GM19238 (cell line): Measurements from ENCODE around the gene LIPG.

Experiments used
- DNase-seq: peaks from one replicate; pipeline ENCODE4 v3.0.0; 2011; ENCODE audit warnings: low spot score; ENCODE audit not compliant: insufficient read length

LIPG gene

DNA sequence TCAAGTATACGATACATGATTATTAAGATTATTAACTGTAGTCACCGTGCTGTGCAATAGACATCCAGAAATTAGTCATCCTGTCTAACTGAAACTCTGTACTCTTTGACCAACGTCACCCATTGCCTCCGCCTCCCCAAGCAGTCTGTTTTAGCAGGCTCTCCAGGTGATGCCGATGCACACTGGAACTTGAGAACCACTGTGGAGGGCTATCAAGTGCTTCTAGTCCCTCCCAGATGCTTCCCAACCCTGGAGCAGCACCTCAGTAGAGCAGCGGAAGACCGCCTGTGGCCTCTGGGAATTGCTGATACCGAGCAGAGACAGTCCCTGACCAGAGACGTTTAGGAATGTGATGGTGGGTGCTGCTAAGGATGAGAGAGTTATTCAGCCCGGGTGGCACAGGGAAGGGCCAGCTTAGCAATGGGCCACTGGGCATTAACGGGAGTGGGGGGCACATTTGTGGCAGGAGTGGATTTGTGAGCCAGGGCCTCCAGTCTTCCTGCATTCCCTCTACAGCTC lies 50.7 kb downstream of the LIPG start:
- DNase-seq: peak; percentile 29

DNA sequence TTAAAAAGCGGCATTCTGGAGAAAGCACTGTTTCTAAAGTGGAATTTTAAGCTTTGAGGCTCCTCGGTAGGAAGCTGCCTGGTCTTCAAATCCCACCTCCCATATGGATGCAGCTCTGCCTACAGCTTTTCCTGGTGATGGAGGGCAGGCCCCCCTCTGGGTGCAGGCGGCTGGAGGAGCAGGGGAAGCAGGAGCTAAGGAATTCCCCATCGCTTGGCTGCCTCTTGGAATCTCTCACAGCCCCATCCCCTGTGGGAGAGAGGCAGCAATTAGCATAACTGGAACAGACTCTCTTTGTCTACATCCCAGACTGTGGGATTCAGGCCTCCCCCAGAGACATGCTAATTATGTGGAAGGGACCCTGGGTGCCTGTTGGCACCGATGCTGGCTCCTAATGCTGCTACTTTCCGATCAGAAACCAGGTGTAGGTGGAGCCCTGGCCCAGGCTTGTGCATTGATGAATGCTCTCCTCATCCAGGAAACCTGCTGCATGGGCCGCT lies 51.3 kb downstream of the LIPG start:
- DNase-seq: no peak

DNA sequence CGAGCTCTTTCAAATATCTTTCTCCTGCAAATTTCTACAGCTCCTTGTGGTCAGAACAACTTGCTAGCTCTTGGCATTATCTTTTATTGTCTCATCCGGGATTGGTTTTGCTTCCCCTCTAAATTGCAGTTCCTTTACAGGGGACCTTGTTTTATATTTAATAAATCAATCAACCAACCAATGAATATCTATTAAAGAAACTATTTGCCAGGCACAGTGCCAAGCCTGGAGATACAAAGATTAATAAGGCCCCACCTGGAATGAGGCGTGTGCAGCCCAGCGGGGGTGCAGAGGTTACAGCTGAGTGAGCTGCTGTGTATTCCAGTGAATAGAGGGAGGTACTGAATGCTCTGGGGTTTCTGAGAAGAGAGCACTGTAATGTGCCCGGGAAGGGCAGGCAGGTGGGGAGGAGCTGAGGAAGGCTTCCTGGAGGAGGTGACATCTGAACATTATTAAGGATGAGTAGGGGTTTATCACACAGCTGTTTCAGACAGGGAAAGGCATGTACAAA lies 51.8 kb downstream of the LIPG start:
- no peak for DNase-seq

DNA sequence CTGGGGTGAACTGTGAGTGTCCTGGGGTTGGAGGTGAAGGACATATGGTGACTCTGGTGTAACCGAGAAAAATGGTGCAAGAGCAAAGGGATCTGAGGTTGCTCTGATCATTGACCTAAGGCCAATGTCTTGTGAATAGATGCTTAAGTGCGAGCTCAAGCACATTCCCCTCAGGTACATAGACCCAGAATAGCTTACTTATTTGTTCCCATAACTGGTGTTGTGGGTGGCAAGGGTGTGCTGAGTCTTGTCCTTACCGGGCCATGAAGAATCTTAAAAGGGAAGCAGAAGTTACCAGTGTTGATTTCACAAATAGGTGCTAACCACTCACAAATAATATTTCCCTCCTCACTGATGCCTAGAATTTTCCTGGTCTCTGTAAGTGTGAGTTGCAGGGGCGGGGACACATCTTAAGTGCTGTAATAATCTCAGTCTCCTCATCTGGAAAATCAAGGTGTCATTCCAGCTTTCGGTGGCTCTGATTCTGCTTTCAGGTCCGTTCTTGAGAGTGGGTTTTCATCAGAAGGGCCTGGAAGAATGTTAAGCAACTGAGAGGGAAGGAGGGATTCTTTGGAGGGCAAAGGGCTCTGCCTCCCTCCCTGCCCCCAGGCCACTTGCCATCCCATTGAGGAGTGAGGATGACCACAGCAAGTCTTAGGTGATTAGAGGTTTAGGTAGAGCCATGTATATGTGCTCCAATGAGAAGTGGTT lies 54.9 kb downstream of the LIPG start:
- no peak for DNase-seq

DNA sequence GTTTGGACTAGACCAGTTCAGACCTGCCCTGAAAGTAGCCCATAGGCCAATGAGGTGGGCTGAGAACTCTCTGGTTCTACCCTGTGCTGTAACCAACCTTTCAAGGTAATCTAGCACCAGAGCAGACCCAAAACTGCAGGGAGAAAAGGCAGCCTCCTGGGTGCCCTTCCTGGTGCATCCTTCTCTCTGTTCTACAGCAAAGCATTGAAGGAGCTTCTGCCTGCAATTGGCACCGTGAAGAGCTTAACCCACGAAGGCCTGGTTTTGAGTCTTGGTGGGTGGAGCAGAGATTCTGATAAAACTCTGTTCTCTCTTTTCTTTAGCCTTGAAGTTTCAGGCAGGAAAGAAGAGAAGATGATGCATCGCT lies 55.5 kb downstream of the LIPG start:
- no peak for DNase-seq

DNA sequence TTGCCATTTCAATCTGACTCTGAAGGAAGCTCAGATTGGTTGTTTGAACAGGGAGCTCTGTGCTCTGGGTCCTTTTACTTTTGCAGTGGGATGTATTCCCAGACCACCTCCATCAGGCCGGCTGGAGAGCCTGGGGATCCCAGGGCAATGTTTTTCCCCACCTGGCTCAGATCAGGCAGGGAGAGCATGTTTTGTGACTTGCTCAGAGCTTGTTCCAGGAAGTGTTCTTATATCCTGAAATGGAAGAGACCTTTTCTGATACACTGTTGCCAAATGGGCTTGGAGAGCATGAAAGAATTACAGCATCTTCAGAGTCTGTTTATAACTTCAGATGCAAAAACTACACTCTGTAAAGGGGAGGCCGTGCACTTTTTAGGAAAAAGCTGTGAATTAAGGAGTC lies 56.0 kb downstream of the LIPG start:
- DNase-seq: no peak

DNA sequence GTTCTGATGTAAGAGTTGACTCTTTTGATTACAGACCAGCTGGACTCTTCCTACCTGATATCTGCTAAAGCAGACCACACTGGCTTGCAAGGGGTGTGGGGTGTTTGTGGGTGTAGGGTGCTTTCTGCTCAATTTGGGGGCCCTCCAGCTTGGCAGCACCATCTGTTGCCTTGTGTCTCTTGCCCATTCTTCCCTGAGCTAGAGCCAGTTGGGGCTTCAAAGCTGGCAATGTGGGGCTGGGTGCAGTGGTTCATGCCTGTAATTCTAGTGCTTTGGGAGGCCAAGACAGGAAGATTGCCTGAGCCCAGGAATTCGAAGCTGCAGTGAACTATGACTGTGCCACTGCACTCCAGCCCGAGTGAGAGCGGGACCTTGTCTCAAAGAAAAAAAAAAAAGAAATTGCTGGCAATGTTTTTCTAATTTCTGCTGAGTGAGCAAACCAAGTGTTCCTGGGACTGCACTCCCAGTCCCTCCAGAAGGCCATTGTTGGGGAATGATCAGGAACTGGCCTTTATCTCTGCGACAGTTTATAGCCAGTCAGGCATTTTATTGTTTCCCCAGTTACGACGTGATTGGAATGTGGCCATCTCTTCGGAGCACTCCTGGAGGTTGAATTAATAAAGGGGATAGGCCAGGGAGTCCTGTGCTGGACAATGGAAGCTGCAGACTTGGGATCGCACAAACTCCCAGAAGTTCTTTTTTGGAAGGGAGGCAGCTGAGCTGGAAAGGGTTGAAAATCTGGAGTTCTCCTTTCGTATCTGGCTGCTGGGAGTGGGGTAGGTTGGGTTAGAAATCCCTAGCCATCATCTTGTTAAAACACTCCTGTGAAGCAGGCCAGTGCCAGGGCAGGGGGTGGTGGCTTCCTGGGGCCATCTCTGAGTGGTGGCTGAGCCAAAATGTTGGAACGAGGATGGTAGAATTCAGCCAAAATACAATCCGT lies 57.2 kb downstream of the LIPG start:
- DNase-seq: no peak

DNA sequence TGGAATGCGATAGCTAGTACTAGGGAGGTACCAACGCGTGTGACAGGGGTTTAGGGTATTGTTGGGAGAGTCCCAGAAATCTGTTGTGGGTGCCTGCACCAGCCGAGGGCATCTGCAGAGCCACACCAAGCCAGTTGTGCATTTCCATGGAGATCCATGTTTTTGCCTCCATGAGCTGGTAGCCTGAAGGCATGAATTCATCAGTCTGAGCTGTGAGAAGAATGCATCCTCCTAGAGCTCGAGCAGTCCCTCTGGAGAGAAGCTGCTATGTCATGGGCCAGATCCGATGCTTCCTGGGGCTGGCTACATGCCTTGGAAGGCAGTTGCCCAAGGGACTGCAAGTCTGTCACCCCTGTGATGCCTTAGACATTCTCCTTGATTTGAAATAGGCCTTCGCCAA lies 57.9 kb downstream of the LIPG start:
- no peak for DNase-seq

DNA sequence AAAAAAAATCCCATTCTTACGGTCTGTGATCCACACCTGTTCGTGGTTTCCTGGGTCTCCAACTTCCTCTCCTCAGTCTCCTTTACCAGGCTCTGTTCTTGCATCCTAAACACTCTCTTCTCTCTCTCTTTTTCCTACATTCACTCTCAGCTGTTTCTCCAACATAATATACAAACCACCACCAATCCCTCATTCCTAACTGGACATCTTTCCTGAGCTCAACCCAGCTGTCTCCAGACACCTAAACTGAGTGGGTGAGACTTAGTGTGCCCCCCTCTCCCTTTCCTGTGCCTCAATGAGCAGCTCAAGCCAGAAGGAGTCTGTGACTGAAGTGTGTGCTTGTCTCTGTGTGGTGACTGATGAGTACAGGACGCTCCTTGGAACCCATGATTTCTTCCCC lies 59.4 kb downstream of the LIPG start:
- DNase-seq: no peak

DNA sequence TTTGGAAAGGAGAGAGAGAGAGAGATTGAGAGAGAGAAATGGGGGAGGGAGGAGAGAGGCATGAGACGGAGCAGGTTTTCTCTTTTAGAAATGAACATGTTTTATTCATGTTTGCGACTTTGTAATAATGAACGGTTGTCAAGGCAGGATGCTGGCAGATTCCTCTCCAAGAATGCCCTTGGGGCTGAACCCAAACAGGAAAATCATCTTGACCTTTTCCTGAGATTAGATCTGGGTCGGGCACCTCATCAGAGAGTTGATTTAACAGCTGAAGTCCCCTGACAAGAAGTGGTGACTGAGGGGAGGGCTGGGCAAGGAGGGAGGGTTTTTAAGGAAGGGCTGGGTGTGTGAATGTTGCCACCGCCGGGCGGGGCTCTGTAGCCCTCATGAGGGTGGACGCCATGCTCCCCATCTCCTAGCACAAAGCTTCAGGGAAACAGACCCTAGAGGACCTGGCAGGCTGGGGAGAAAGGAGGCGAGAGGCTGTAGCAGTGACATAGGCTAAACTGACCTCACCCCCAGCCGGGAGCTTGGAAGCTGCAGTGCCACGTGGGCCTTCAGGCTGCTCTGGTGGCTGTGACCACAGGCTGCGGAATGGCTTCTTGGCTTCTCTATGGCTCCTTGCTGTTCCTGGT lies 60.0 kb downstream of the LIPG start:
- no peak for DNase-seq

DNA sequence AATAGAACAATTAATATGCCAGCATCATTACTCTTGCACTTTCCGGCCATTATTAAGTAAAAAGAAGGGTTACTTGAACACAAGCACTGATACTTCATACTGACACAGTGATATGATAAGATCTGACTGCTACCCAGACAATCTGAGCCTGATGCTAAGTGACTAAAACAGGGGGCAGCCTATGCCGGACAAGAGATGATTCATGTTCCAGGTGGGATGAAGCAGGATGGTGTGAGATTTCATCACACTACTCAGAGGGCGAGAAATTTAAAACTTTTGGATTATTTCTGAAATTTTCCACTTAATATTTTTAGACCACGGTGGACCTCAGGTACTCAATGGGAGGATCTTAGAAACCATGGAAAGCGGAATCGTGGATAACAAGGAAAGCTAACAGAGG lies 61.7 kb downstream of the LIPG start:
- DNase-seq: no peak

DNA sequence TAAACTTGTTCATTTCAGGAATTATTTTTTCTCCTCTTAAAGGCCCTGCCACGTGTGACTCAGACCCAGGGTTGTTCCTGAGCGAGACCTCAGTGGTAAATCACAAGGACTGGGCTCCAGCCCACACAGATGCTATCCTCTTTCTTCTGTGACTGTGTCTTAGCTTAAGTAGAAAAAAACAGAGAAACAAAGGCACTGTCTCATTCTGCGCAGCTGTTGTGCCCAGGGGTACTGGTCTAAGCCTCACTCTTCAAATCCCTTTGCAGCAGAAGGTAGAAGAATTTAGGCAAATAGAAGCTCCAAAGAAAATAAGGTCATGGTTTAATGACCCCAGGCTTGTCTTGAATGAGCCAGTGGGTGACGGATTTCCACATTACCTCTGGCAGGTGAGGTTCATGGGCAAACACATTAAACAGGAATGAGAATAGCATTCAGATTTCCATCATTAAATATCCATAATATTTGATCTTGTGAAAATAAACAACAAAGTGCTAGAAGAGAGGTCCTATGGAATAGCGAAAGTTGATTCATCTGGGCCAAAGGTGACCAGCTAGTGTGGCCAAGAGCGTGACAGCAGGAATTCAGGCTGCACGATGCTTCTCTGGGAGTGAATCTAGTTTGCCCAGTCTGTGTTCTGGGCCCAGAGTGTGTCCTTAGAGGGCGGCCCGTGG lies 63.3 kb downstream of the LIPG start:
- no peak for DNase-seq

DNA sequence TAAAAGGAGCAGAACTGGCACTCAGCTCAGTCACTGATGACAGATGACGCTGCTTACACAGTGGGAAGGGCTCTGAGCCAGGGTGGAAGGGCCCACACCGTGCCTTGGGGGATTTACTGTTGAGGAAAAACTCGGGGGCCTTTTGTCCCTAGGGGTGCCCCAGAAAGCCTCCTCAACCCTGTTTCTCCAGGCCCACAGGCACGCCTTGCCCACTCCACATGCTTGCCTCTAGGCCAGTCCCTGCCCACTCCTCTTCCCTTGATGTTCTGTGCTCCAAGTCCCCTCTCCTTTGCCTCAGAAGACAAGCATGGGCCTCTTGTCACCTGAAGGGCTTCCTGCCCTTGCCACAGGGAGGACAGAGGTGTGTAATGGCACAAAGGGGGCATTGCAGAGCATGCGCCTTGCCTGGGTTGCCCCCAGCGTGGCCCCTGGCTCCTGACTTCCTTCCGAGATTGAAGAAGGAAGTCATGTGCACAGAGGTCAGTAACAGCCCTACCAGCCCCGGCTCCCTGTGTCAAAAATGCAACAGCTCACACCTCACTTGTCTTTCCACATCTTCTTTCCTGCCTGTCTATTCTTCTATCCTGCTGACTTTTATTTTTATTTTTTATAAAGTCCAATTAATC lies 65.1 kb downstream of the LIPG start:
- no peak for DNase-seq

DNA sequence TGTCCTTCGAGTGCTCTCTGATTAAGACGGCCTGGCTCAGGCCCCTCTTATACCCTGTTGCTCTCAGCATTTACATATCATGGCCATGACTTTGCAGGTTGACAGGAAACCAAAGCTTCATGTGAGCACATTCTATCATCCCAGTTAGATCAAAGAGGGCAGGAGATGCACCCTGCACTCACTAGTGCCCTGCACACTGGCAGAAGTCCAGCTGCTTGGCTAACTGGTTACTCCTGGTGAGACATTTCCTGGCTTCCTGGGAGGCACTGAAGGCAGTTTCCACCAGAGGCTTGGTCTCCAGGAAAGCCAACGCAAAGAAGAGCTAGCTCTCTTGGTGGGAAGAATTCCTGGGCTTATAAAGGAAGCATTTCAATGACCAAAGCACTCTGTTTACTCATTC lies 66.3 kb downstream of the LIPG start:
- DNase-seq: no peak

DNA sequence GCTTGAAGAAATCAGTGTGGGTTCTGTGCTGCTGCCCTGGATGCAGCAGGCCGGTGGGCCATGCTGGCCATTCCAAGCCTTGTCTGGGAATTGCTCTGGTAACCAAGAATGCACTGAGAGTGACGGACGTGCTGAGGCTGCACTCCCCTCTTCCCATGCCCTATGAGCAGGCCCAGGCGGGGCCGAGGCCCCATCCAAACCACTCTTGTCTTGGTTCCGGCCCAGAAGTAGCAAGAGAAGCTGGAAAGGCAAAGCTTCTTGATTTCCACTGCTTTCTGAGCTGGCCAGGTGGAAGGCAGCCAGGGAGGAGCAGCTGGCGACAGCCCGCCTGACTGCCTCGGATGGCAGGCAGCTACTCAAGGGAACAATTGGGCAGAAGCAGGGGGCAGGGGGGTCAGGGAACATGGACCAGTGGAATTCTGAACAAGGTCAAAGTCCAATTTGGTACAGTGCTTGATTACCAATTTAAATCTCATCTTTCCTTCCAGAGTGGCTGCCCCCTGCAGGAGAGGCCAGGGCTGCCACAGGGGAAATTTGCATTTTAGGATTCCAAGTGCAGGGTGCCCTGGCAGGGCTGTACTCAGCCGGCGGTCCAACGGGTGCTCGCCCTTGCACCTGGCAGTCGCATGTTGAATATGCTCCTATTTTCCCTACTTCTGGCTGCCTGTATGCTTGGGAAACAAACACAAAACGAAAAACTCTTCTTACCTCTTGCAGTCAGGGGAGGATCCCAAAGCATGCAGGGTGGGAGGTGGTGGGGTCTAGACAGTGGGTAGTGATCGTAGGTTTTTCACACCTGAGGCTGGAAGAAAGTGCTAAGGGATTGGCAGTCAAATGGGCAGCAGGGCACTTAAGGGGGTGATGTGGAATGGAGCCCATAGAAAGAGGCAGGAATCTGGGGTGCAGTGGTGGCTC lies 67.3 kb downstream of the LIPG start:
- no peak for DNase-seq

DNA sequence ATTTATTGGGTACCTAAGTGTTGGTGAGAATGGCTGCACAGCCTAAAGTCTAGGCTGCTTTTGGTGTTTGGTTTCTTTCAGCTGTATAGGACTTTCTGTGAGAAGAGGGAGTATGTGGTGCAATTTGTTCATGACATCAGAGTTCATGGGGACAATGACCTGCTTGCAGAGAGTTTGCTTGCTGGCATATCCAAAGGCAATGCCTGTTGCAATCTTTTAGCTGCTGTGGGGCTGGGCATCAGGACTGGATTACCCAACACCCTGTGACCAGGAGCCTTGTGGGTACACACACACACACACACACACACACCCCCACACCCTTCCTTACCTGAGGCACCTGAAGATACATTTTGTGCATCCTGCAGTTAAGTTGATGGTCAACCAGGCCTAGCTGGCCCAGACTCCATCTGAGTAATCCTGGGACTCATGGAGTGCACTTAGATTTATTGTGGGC lies 68.4 kb downstream of the LIPG start:
- no peak for DNase-seq

DNA sequence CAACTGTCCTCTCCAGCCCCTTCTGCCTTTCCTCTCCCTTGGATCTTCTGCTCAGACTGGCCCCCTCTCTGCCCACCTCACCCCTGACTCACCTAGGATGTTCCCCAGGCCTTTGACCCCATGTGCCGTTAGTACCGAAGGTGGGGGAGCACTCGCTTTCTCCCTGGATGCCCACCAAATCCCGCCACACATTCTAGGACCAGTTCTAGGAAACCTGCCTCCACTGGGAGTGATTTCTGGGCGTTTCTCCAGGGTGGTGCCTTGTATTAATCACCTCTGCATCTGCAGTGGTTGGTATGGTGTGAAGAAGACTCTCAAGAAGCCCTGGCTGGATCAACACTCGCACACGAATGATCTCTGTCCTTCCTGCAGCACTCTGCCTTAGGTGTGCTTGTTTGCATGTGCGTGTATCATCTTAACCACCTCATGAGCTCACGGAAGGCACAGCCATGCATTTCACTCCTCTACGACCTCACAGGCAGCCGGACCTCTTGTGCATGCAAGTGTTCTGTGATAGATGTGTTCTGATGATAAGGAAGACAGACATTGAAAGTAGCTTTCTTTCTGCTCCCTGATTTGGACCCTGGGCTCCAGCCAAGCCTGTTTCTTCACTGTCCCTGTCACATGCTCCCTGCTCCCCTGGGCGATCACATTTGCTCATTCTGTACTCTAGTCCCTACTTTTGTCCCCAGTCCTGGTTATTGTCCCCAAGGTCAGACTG lies 69.4 kb downstream of the LIPG start:
- DNase-seq: no peak

DNA sequence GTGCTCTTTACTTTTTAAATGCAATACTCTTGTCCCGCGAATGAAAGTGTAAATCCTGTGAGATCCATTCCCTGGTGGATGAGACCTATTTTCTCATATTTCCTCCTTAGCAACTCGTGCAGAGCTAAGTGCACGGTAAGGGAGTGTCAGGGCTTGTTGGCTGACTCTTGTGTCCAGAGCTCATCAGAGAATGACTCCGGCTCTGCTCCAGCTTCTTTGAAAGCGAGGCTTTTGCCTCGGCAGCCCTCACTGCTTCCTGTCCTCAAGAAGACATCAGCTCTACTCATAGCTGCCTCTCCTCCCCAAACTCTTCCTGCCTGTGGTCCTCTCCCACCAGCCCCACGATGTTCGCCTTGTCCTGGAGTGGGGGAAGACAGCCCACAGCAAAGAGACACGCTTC lies 70.7 kb downstream of the LIPG start:
- DNase-seq: no peak

DNA sequence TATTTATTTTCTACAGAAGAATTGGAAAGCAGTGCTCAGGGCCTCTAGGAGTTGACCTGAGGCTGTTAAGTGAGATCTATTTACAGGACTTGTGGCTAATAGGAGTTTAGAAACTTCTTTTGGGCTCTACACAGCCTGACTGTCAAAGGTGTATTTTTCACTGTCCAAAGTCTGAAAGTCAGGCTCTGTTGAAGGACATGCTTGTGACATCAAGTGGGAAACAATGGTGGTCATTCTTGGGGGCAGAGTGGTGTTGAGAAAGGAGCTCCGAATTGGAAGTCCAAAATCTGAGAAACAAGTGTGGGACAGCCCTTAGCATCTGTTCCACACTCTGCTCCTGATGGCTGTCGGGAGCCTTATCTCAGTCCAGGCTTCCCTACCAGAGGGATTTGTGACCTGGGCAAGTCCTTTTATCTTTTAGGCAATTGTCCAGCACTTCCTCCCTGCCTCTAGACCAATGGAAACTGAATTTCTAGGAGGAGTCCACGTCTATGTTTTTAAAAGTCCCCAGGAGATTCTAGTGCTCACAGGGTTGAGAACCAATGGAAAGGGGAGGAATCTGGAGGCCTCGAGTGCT lies 76.4 kb downstream of the LIPG start:
- no peak for DNase-seq
